Measurements from ENCODE around the gene TBL1X.

DNA sequence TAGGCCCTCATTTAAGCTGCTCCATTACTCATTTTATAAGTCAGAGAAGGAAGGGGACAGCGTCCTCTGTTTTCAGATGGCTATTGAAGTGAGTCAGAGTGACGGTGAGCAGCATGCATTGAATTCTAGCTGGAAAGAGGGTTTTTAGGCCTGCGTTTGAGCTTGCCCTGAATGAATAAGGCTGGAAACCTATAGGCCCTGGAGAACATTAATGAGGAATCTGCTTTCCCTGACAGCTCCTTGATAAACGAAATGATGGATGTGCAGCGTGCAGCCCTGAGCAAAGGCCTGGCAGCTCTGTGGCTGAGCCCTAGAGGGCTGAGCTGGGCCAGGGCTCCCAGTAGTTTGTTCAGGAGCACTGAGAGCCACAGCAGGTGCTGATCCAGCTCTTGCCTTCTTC lies 33.4 kb downstream of the TBL1X start:
- TF ChIP-seq, protein P1, sequence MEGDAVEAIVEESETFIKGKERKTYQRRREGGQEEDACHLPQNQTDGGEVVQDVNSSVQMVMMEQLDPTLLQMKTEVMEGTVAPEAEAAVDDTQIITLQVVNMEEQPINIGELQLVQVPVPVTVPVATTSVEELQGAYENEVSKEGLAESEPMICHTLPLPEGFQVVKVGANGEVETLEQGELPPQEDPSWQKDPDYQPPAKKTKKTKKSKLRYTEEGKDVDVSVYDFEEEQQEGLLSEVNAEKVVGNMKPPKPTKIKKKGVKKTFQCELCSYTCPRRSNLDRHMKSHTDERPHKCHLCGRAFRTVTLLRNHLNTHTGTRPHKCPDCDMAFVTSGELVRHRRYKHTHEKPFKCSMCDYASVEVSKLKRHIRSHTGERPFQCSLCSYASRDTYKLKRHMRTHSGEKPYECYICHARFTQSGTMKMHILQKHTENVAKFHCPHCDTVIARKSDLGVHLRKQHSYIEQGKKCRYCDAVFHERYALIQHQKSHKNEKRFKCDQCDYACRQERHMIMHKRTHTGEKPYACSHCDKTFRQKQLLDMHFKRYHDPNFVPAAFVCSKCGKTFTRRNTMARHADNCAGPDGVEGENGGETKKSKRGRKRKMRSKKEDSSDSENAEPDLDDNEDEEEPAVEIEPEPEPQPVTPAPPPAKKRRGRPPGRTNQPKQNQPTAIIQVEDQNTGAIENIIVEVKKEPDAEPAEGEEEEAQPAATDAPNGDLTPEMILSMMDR (conservative IDR thresholded peaks at IDR 0.05), result no peak
- TF ChIP-seq ZFX (IDR thresholded peaks at IDR 0.05), result no peak
